K562 (cell line): ENCODE results near the gene RPS6KA2. TPM values are rescaled to one million over a fixed set of nuclear protein-coding genes. Genes with fewer than 3 reads are reported as not detected.
A peak's percentile ranks its signal among the peaks of the same experiment; 100 is the strongest.

Experiments used
- BCOR ChIP-seq: fragments of 450-650 bp; IDR thresholded peaks from 2 replicates; pipeline ENCODE4 v1.6.1; 2016
- EGR1 ChIP-seq: fragments of 450-650 bp; conservative IDR thresholded peaks from 2 replicates; pipeline ENCODE4 v1.6.1; 2017; ENCODE audit warnings: mild to moderate bottlenecking
- FOXA1 ChIP-seq: fragments of 450-650 bp; IDR thresholded peaks from 2 replicates; pipeline ENCODE4 v1.6.1; 2016; ENCODE audit warnings: mild to moderate bottlenecking, borderline replicate concordance
- FOXO4 ChIP-seq: fragments of 450-650 bp; formaldehyde crosslinking; IDR thresholded peaks from 2 replicates; pipeline ENCODE4 v1.4.0; 2020; ENCODE audit warnings: mild to moderate bottlenecking, moderate library complexity
- IRF1 ChIP-seq: sonication (generic); formaldehyde crosslinking; IDR thresholded peaks from 2 replicates; pipeline ENCODE4 v1.8.0; 2022; ENCODE audit warnings: missing genetic modification reagents, mild to moderate bottlenecking, borderline replicate concordance
- MAFK ChIP-seq: IDR thresholded peaks from 2 replicates; pipeline ENCODE4 v1.6.1; 2011; ENCODE audit warnings: low read length, improper control_type of control experiment
- MBD2 ChIP-seq: sonication (generic); IDR thresholded peaks from 2 replicates; pipeline ENCODE4 v1.6.1; 2016; ENCODE audit warnings: low read depth, borderline replicate concordance
- MEF2D ChIP-seq: conservative IDR thresholded peaks from 2 replicates; pipeline ENCODE4 v1.6.1; 2016; ENCODE audit warnings: low read depth, missing genetic modification characterization, missing compliant biosample characterization
- YY1 ChIP-seq, 3 experiments: IDR thresholded peaks; 2 replicates each; pipeline ENCODE4 v1.6.1; 2011; ENCODE audit warnings: low read length in 2 of 3, mild to moderate bottlenecking in 2 of 3, moderate library complexity in 2 of 3, borderline replicate concordance in 1 of 3, control low read depth in 1 of 3, low read depth in 1 of 3; ENCODE audit not compliant: insufficient read depth in 3 of 3, insufficient replicate concordance in 2 of 3, control insufficient read depth in 1 of 3, insufficient read length in 1 of 3; ENCODE audit errors: extremely low read depth in 1 of 3
- ZNF133 ChIP-seq: fragments of 250-450 bp; sonication (Bioruptor Pico); IDR thresholded peaks from 2 replicates; pipeline ENCODE4 v1.4.0; 2020; ENCODE audit warnings: mild to moderate bottlenecking
- ZNF449 ChIP-seq: fragments of 250-450 bp; sonication (Bioruptor Pico); IDR thresholded peaks from 2 replicates; pipeline ENCODE4 v1.8.0; 2022; ENCODE audit warnings: moderate library complexity, mild to moderate bottlenecking, inconsistent platforms
- polyA plus RNA-seq, 8 experiments: library from polyadenylated mRNA; depleted of rRNA in 4 of 8; stranded (reverse) in 5 of 8; unstranded in 3 of 8; fragments of >200 nt; fragmentation: Nextera tagmentation in 2 of 8; fragmentation: Illumina TruSeq in 1 of 8; extraction: Ambion mirVana in 2 of 8; extraction: Trizol in 1 of 8; gene quantifications; 2 replicates each; pipeline versions ENCODE4 v1.2.1 to v1.2.3, GENCODE V29; 2011 to 2014; ENCODE audit warnings: inconsistent platforms in 1 of 8, missing spikeins in 1 of 8
- total RNA-seq, 7 experiments: library from RNA; depleted of rRNA in 6 of 7; stranded (reverse); fragments of >200 nt in 6 of 7; fragmentation: Illumina TruSeq in 2 of 7; extraction: Trizol in 2 of 7; gene quantifications; 2 replicates each; pipeline versions ENCODE4 v1.2.1 to v1.2.3, GENCODE V29; 2011 to 2021; ENCODE audit warnings: low replicate concordance in 1 of 7
- TF ChIP-seq, protein P1 (sequence below), 2 experiments: fragments of 450-650 bp; conservative IDR thresholded peaks; 2 replicates each; pipeline ENCODE4 v1.6.1; 2017; ENCODE audit warnings: mild to moderate bottlenecking in 2 of 2, moderate library complexity in 2 of 2
- TF ChIP-seq, protein P2 (sequence below), 2 experiments: fragments of 450-650 bp in 1 of 2; IDR thresholded peaks; 2 replicates each; pipeline ENCODE4 v1.6.1; 2011 to 2017; ENCODE audit warnings: low read depth in 2 of 2, antibody characterized with exemption in 1 of 2, borderline replicate concordance in 1 of 2, low read length in 1 of 2, mild to moderate bottlenecking in 1 of 2, mixed read lengths in 1 of 2; ENCODE audit not compliant: control insufficient read depth in 1 of 2
- TF ChIP-seq, protein P3 (sequence below): fragments of 450-650 bp; IDR thresholded peaks from 2 replicates; pipeline ENCODE4 v1.6.1; 2017; ENCODE audit warnings: mild to moderate bottlenecking, moderate library complexity

The RPS6KA2 gene
- total and polyA plus RNA-seq, 9 of the 15 experiments (the other 6 are each of a cell fraction or from before 2014, with no cell fraction given): 0.29 to 1.00 (median 0.53) TPM

GRCh38 chr6:166633732-166634535 is 6.9 kb upstream of the RPS6KA2 start (continued):
- no peak for TF ChIP-seq IRF1 (CRISPR knock-in tag)
- TF ChIP-seq ZNF133 (CRISPR knock-in tag): no peak
- no peak for TF ChIP-seq FOXA1
- no peak for TF ChIP-seq YY1 (IDR thresholded peaks at IDR 0.05; ENCODE audit: borderline replicate concordance in 1 of 3, control insufficient read depth in 1 of 3, extremely low read depth in 1 of 3, insufficient read depth in 3 of 3, insufficient read length in 1 of 3, insufficient replicate concordance in 2 of 3, low read depth in 1 of 3, low read length in 2 of 3)
- no peak for TF ChIP-seq EGR1
- peak; percentile 88 for TF ChIP-seq MEF2D (tag)
- TF ChIP-seq MAFK: peak; percentile 36; the same call in 1 of the 2 replicates
- TF ChIP-seq FOXO4 (CRISPR knock-in tag): no peak
- peak; percentile 78 for TF ChIP-seq BCOR
- TF ChIP-seq, protein P1, sequence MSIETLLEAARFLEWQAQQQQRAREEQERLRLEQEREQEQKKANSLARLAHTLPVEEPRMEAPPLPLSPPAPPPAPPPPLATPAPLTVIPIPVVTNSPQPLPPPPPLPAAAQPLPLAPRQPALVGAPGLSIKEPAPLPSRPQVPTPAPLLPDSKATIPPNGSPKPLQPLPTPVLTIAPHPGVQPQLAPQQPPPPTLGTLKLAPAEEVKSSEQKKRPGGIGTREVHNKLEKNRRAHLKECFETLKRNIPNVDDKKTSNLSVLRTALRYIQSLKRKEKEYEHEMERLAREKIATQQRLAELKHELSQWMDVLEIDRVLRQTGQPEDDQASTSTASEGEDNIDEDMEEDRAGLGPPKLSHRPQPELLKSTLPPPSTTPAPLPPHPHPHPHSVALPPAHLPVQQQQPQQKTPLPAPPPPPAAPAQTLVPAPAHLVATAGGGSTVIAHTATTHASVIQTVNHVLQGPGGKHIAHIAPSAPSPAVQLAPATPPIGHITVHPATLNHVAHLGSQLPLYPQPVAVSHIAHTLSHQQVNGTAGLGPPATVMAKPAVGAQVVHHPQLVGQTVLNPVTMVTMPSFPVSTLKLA (conservative IDR thresholded peaks at IDR 0.05): no peak
- TF ChIP-seq, protein P2, sequence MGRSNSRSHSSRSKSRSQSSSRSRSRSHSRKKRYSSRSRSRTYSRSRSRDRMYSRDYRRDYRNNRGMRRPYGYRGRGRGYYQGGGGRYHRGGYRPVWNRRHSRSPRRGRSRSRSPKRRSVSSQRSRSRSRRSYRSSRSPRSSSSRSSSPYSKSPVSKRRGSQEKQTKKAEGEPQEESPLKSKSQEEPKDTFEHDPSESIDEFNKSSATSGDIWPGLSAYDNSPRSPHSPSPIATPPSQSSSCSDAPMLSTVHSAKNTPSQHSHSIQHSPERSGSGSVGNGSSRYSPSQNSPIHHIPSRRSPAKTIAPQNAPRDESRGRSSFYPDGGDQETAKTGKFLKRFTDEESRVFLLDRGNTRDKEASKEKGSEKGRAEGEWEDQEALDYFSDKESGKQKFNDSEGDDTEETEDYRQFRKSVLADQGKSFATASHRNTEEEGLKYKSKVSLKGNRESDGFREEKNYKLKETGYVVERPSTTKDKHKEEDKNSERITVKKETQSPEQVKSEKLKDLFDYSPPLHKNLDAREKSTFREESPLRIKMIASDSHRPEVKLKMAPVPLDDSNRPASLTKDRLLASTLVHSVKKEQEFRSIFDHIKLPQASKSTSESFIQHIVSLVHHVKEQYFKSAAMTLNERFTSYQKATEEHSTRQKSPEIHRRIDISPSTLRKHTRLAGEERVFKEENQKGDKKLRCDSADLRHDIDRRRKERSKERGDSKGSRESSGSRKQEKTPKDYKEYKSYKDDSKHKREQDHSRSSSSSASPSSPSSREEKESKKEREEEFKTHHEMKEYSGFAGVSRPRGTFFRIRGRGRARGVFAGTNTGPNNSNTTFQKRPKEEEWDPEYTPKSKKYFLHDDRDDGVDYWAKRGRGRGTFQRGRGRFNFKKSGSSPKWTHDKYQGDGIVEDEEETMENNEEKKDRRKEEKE (IDR thresholded peaks at IDR 0.05; ENCODE audit: borderline replicate concordance in 1 of 2, control insufficient read depth in 1 of 2, low read depth in 2 of 2, low read length in 1 of 2): no peak
- TF ChIP-seq, protein P3, sequence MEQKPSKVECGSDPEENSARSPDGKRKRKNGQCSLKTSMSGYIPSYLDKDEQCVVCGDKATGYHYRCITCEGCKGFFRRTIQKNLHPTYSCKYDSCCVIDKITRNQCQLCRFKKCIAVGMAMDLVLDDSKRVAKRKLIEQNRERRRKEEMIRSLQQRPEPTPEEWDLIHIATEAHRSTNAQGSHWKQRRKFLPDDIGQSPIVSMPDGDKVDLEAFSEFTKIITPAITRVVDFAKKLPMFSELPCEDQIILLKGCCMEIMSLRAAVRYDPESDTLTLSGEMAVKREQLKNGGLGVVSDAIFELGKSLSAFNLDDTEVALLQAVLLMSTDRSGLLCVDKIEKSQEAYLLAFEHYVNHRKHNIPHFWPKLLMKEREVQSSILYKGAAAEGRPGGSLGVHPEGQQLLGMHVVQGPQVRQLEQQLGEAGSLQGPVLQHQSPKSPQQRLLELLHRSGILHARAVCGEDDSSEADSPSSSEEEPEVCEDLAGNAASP: no peak
- TF ChIP-seq MBD2: no peak
- no peak for TF ChIP-seq ZNF449
